GM03348 (cell line): Measurements from ENCODE around the gene UBTD2.
"Not testable (repeated sequence)": the region's sequence is repeated elsewhere in the genome, so short reads cannot be mapped to it uniquely, and the experiment has no call there.

Experiments used
- DNase-seq: peaks from one replicate; pipeline ENCODE4 v3.0.0; 2012; ENCODE audit warnings: low spot score

Gene UBTD2, protein sequence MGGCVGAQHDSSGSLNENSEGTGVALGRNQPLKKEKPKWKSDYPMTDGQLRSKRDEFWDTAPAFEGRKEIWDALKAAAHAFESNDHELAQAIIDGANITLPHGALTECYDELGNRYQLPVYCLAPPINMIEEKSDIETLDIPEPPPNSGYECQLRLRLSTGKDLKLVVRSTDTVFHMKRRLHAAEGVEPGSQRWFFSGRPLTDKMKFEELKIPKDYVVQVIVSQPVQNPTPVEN

DNA sequence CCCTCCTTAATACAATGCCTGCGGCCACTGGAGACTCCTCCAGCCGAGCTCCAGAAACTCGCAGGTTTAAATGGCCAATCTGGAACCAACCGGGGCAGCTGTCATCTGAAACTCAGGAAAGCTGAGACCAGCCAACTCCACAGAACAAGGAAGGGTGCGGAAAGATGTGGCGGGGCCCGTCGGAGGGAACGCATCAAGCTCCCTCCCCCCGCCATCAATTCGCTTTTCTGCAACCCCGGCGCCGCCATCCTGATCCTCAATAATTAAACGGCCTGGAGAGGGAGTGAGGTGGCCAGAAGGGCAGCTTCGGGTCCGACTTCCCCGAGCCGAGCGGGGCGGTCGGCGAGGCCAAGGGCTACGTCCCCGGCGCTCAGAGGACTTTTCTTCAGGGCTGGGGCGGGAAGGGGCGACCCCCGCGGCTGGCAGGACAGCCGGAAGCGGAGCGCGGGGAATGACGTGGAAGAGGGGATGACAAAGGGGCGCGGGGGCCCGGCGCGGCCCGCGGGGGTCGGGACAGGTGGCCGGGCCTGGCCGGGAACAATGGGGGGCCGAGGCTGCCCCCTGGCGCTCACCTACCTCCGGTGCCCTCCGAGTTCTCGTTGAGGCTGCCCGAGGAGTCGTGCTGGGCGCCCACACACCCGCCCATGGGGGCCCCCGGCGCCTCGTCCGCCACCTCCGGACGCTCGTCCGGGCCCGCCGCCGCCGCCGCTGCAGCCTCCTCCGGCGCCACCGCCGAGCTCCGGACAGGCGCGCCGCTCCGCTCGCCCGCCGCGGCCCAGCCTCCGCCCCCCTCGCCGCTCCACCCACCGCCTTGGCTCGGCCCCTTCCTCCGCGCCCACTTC is at the start of gene UBTD2:
Gene UBTD2, minus strand, starts transcription at position 745 of the 842 bp plus-strand sequence. Its CDS starts 99 bp downstream, at position 646.
- DNase-seq = peak; percentile 95

DNA sequence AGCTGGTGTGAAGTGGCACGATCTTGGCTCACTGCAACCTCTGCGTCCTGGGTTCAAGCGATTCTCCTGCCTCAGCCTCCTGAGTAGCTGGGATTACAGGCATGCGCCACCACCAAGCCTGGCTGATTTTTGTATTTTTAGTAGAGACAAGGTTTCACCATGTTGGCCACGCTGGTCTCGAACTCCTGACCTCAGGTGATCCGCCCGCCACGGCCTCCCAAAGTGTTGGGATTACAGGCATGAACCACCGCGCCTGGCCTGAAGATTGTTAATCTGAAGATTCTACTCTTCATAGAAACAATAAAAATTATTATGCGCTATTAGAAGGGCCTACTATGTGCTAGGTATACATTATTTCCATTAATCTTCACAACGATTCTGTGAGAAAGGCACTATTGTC is 43.3 kb upstream of the UBTD2 start:
- not testable (repeated sequence) for DNase-seq

GRCh38 chr5:172325452-172325851 is 41.9 kb upstream of the UBTD2 start:
- no peak for DNase-seq

DNA sequence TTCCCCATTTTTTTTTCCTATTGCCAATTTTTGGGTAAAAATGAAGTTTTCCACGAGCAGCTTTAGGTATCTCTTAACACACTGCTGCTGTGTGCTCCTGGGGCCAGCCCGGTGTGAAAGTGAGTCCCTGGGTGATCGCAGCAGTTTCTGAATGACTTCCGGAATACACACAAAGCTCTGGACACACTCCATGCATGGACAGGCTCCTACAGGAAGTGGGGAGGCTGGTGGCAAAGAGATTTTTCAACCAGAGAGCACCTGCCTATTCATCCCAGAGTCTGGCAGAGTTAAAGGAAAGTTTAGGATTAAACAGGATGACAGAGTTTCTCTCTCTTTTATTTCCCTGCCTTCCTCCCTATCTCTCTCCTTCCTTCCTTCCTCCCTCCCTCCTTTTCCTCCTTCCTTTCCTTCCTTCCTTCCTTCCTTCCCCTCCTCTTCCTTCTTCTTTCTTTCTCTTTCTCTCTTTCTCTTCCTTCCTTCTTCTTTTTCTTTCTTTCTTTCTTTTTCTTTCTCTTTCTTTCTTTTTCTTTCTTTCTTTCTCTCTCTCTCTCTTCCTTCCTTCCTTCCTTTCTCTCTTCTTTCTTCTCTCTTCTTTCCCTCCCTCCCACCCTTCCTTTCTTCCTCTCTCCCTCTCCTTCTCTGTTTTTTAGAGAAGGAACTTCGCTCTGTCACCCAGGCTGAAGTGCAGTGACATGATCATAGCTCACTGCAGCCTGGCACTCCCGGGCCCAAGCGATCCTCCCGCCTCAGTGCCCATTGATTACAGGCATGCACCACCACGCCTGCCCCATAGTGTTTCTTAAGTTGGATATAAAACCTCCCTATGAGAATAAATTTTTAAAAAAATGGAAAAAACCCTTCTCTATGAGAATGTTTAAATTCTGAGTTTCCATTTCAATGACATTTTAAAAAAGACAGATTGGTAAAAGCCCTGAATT is 38.7 kb upstream of the UBTD2 start:
- DNase-seq = no peak

GRCh38 chr5:172321593-172321992 is 38.0 kb upstream of the UBTD2 start:
- no peak for DNase-seq

DNA sequence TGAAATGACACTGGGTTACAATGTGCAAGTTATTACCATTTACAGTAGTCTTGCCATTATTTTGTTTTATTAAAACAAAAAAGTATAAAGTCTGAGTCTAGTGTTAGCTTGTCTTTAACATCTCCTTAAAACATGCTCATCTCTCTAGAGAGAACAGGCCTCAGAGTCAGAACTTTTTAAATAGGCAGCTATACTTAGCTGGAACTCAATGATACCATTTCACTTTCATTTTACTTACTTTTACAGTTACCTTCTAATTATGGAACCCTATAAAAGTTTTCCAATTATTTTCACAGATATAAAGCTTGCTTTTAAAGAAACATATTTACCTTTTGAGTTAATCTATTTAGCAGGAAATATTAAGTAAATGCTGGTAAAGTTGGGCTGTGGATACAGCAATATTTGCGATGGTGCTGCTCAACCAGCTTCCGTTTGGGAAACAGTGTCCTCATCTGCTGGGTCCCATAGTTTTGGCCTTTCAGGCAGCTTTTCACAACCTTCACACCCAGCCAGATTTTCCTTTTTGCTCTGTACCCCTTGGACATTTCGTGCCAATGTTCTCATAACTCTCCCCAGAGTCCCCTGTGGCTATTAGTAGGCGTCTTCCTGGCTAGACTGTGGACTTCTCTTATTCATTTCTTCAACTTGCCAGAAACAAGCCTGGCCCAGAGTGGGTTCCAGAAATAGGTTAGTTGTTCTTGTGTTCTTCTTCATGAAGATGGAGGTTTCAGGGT is 36.3 kb upstream of the UBTD2 start:
- peak; percentile 37 for DNase-seq

DNA sequence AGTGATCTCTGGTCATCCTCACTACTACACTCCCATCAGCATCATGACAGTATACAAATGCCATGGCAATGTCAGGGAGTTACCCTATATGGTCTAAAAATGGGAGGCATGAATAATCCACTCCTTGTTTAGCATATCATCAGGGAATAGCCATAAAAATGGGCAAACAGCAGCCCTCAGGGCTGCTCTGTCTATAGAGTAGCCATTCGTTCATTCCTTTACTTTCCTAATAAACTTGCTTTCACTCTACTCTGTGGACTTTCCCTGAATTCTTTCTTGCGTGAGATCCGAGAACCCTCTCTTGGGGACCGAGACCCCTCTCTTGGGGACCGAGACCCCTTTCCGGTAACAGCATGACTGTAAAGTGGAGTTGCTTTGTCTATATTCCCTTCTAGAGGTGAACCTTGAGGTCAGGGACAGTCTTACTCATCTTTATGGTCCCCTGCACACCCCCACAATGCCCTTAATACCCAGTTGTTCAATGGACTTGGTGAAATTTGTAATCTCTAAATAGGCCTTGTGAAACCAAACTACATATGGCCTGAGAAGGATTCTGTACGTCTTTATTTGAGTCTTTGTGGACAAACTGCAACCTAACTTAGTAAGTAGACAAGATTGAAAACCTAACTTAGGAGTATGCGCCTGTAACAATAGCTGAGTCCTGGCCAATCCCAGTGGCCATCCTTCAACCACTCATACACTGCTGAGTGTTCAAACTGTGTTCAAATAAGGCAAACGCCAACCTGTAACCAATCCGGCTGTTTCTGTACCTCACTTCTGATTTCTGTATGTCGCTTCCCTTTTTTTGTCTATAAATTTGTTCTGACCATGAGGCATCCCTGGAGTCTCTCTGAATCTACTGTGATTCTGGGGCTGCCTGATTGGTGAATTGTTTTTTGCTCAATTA is 32.3 kb upstream of the UBTD2 start:
- no peak for DNase-seq

DNA sequence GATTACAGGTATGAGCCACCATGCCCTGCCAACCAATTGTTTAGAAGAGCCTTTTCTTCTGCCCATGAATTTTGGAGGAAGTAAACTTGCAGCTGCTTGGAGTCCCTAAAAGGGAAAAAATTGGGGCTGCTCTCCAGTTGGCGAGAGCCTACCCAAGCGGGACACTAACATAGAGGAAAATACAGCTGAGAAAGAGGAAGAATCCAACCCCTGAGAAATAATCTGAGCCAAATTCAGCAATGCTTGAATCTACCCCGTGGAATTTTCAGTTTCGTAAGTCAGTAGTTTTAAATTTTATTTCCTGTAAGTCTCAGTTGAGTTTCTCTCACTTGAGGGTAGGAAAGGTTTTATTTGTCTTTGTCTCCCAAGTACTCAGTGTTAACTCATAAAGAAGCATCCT is 30.4 kb upstream of the UBTD2 start:
- DNase-seq = no peak

DNA sequence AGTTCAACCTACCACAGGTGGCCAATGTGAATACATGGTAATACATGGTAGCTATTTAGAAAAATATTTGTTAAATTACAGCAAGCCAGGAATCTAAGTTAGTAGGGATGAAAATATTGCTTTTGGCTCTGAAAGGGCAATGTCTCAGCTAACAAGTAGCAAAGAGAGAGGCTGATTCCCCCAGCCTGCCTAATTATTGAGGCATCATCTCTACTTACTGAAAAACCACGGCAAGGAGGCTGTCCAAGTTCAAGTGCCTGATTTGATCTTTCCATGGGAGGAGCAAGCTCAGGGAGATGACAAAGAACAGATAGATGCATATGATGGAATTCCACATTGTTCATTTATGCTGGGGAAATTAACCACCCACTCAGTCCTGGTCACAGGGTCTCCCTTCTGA is 28.7 kb upstream of the UBTD2 start:
- peak; percentile 39 for DNase-seq

DNA sequence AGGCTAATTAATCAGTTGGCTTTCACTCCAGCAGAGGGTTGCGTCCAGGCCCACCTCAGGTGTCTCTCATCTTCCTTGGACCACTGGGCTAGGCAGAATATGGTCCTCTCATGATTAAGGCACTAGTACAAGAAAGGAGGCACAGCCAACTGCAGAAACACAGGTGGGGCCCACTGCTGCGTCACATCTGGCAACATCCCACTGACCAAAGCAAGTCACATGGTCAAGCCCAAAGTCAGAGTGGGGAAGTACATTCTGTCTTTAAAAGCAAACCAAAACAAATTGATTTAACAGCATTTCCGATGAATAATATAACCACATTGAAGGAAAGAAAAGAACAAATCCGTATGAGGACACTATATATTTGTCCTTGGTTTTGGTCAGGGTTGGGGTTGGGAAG is 28.0 kb upstream of the UBTD2 start:
- no peak for DNase-seq

GRCh38 chr5:172311026-172311425 is 27.5 kb upstream of the UBTD2 start:
- no peak for DNase-seq

DNA sequence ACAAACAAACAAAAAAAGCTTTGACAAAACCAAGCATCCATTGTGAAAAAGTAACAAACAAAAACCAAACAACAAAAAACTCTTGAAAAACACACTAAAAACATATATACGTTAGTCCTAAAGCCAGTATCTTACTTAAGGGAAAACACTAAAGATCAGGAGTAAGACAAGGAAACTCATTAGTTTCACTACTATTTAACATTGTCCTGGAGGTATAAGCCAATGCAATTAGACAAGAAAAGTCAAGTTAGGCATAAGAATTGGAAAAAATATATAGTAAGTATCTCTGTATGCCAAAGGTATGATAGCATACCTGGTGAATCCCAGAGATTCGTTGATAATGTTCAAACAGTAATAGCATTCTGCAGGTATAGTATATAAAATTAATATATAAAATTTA is 21.8 kb upstream of the UBTD2 start:
- DNase-seq = no peak

DNA sequence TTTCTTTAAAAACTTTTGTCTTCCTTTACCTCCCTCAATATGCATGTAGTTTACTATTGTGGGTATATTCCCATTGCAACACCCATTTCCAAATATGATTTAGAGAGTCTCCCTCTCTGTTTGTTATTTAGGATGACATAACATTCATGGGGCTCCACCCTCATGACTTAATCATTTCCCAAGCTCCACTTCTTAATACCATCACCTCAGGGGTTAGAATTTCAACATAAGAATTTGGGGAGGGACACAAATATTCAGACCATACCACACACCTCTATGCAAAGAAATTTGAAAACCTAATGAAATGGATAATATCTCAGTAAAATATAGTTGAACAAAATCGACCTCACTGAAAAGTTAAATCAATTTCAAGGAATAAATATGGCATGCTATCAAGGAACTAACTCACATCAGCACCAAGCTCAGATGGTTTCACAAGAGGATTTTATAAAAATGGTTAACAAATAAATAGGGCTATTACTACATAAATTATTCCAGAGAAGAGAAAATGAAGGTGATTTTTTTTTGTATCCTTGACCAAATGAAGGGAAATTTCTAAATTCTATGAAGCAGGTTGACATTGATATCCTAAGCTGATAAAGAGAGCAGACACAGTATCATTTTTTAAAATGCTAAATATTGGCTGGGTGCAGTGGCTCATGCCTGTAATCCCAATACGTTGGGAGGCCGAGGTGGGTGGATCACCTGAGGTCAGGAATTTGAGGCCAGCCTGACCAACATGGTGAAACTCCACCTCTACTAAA is 20.2 kb upstream of the UBTD2 start:
- DNase-seq = no peak

DNA sequence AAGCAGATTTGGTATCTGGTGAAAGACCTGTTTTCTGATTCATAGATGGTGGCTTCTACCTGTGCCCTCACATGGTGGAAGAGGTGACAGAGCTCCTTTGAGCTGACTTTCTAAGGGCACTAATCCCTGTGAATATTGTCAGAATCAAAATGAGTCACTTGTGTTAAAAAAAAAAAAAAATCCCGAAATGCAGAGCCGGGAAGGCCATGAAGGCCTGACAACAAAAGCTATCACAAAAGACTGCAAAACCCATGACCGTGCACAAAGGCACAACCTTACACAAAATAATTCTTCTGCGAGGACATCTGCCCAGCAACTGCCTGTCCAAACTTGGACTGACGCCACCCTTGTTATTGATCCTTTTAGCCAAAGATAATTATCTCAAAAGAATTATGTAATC is 19.6 kb upstream of the UBTD2 start:
- no peak for DNase-seq

- DNase-seq = no peak
Observed at GRCh38 chr5:172302047-172302710, 18.6 kb upstream of the UBTD2 start.

- DNase-seq = no peak
Observed at GRCh38 chr5:172299916-172300439, 16.4 kb upstream of the UBTD2 start.

GRCh38 chr5:172294831-172295230 is 11.3 kb upstream of the UBTD2 start:
- no peak for DNase-seq

GRCh38 chr5:172293745-172294342 is 10.3 kb upstream of the UBTD2 start:
- DNase-seq = no peak
